NCI-H748 (cell line): ENCODE results near the gene TMED6.
"Not testable (repeated sequence)": the region's sequence is repeated elsewhere in the genome, so short reads cannot be mapped to it uniquely, and the experiment has no call there.

ENCODE experiments used
- DNase-seq: peaks from one replicate; lab custom pipeline; 2025; ENCODE audit not compliant: unreplicated experiment; lab: John Stamatoyannopoulos, UW

TMED6 gene

GRCh38 chr16:69363281-69363717 lies 11.7 kb upstream of the TMED6 start:
- no peak for DNase-seq

- DNase-seq, result not testable (repeated sequence)
These were observed 8.5 kb upstream of the TMED6 start for GRCh38 chr16:69360070-69360469.

GRCh38 chr16:69350536-69351133 lies 951 bp downstream of the TMED6 start:
- no peak for DNase-seq

- DNase-seq, result no peak
These were observed 2.0 kb downstream of the TMED6 start for GRCh38 chr16:69349536-69349935.

- DNase-seq, result no peak
These were observed 3.4 kb downstream of the TMED6 start for GRCh38 chr16:69348222-69348621.

- DNase-seq, result no peak
These were observed 4.9 kb downstream of the TMED6 start for GRCh38 chr16:69346683-69347082.

- DNase-seq, result no peak
These were observed 5.7 kb downstream of the TMED6 start for GRCh38 chr16:69345923-69346322.

GRCh38 chr16:69344171-69344570 lies 7.4 kb downstream of the TMED6 start:
- no peak for DNase-seq

- DNase-seq, result no peak
These were observed 11.4 kb downstream of the TMED6 start for GRCh38 chr16:69340095-69340644.

- DNase-seq, result peak; percentile 97
These were observed 12.1 kb downstream of the TMED6 start, which contains the start of the genes COG8 and NIP7 for GRCh38 chr16:69339289-69340094. COG8 (minus strand) TSS chr16:69339564; CDS start chr16:69339552, 12 bp downstream. NIP7 (plus strand) TSS chr16:69339772; CDS start chr16:69339830, 58 bp downstream.

GRCh38 chr16:69338557-69339288 lies 12.9 kb downstream of the TMED6 start:
- no peak for DNase-seq

- DNase-seq, result no peak
These were observed 16.9 kb downstream of the TMED6 start for GRCh38 chr16:69334696-69335095.

GRCh38 chr16:69330286-69331109 lies 21.1 kb downstream of the TMED6 start, which contains the start of gene PDF:
PDF (minus strand) TSS chr16:69330588; CDS start chr16:69330570, 18 bp downstream.
- peak; percentile 92 for DNase-seq

GRCh38 chr16:69329369-69330285 lies 22.0 kb downstream of the TMED6 start:
- DNase-seq, result peak; percentile 53

- DNase-seq, result peak; percentile 3
These were observed 22.7 kb downstream of the TMED6 start for GRCh38 chr16:69328854-69329316.

- no peak for DNase-seq
These were observed 23.8 kb downstream of the TMED6 start for GRCh38 chr16:69327585-69328310.

GRCh38 chr16:69326172-69326873 lies 25.3 kb downstream of the TMED6 start:
- DNase-seq, result no peak

GRCh38 chr16:69325784-69326171 lies 25.8 kb downstream of the TMED6 start:
- DNase-seq, result no peak
